Activated T-cell treated with anti-CD3 and anti-CD28 coated beads, Interleukin-2, amount 50 U/mL, for 72 hours (primary cell): ENCODE results near the gene CPA5. TPM values are rescaled to one million over a fixed set of nuclear protein-coding genes. Genes with fewer than 3 reads are reported as not detected.
"Not testable (repeated sequence)": the region's sequence is repeated elsewhere in the genome, so short reads cannot be mapped to it uniquely, and the experiment has no call there.

Experiments used
- ATAC-seq, 2 donors: fragments of 150-1000 bp; cut with Tn5 transposase; replicated peaks in 1 of 2; 2 replicates each; pipeline ENCODE4 v1.10.0; 2021; ENCODE audit warnings: moderate library complexity in 2 of 2, mild to moderate bottlenecking in 1 of 2
- DNase-seq, 2 donors: peaks; one replicate each; pipeline ENCODE4 v3.0.0; 2021 to 2022; ENCODE audit warnings: mixed read lengths in 1 of 2
- H3K27ac Mint-ChIP-seq: one replicate; pipeline ENCODE4 v1.8.0; 2022; ENCODE audit warnings: mild to moderate bottlenecking, moderate library complexity, mixed read lengths
- H3K27me3 Mint-ChIP-seq: one replicate; pipeline ENCODE4 v1.8.0; 2022; ENCODE audit warnings: low read depth, mixed read lengths
- H3K36me3 Mint-ChIP-seq, 2 donors: one replicate each; pipeline ENCODE4 v1.8.0; 2022; ENCODE audit warnings: mixed read lengths in 2 of 2, mild to moderate bottlenecking in 1 of 2; ENCODE audit not compliant: insufficient read depth in 2 of 2
- H3K4me1 Mint-ChIP-seq: one replicate; pipeline ENCODE4 v1.8.0; 2022; ENCODE audit warnings: low read depth, mixed read lengths
- H3K4me3 Mint-ChIP-seq, 2 donors: one replicate each; pipeline ENCODE4 v1.8.0; 2022; ENCODE audit warnings: mild to moderate bottlenecking in 2 of 2, mixed read lengths in 2 of 2, moderate library complexity in 2 of 2
- H3K9me3 Mint-ChIP-seq, 2 donors: one replicate each; pipeline ENCODE4 v1.8.0; 2022; ENCODE audit warnings: mixed read lengths in 2 of 2
- total RNA-seq, 2 donors: library from RNA; stranded (reverse); gene quantifications; one replicate each; pipeline ENCODE4 v1.2.3, GENCODE V29; 2022

CPA5 gene
- total RNA-seq, 2 donors from 2014 or later, result 4.4 to 5.9 TPM

- Mint-ChIP-seq H3K27ac (no peak overlapping the region), H3K9me3 (no peaks in the 10 kb centered on the region), H3K4me3 (peak overlapping the region; percentile 56 to 66), H3K4me1 (peaks cover 58% of the 10 kb centered on the region), H3K27me3 (no peaks in the 10 kb centered on the region), H3K36me3 (peaks cover 0 to 5% of the 10 kb centered on the region in 2 donors)
- DNase-seq (no peak), ATAC-seq (no peak)
These were observed 21.9 kb downstream of the CPA5 start for GRCh38 chr7:130366564-130366963.

GRCh38 chr7:130367088-130367755 lies 22.6 kb downstream of the CPA5 start:
- Mint-ChIP-seq H3K27me3 (no peaks in the 10 kb centered on the region), H3K9me3 (no peaks in the 10 kb centered on the region), H3K27ac (peak overlapping the region; percentile 17), H3K36me3 (peaks cover 0 to 5% of the 10 kb centered on the region in 2 donors), H3K4me1 (peaks cover 58% of the 10 kb centered on the region), H3K4me3 (peak overlapping the region; percentile 56 to 66)
- ATAC-seq, result no peak
- peak in 1 of 2 donors; percentile 20 for DNase-seq

- H3K36me3 Mint-ChIP-seq, result peaks cover 0 to 5% of the 10 kb centered on the region in 2 donors
- H3K4me1 Mint-ChIP-seq, result peaks cover 57% of the 10 kb centered on the region
- ATAC-seq (no peak), DNase-seq (no peak)
- peak overlapping the region in 1 of 2 donors; percentile 56 for H3K4me3 Mint-ChIP-seq
- H3K27me3 Mint-ChIP-seq, result no peaks in the 10 kb centered on the region
- no peak overlapping the region for H3K27ac Mint-ChIP-seq
- H3K9me3 Mint-ChIP-seq, result no peaks in the 10 kb centered on the region
These were observed 23.5 kb downstream of the CPA5 start for GRCh38 chr7:130367836-130368746.

DNA sequence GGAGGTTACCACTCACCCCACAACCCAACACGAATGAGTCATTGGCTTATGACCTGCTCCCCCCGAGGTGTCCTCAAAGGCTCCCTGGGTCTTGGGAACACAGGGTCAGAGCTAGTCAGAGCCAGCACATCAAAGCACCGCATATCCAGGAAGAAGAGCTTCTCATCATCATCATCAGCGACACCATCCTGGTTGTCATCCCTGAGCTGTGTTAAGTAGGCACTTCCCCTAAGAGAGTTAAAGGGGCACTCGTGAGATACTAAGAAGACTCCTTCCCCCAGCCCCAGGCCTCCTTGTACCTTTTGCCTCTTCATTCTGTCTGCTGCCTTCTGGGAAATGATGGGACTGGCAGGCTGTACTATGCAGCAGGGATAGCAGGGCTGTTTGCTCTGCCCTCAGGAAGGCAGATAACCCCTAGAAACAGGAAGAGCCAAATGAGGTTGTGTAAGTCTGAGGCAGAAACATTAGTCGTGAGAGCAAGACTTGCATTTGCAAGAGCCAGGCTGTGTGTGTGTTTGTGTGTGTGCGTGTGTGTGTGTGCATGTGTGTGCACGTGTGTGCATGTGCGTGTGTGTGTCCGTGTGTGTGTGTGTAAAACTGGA lies 24.6 kb downstream of the CPA5 start:
- peaks cover 46% of the 10 kb centered on the region for H3K4me1 Mint-ChIP-seq
- H3K27me3 Mint-ChIP-seq, result no peaks in the 10 kb centered on the region
- DNase-seq, result peak in 1 of 2 donors; percentile 12
- H3K27ac Mint-ChIP-seq, result peak overlapping the region; percentile 60
- H3K36me3 Mint-ChIP-seq, result peaks cover 0 to 5% of the 10 kb centered on the region in 2 donors
- no peaks in the 10 kb centered on the region for H3K9me3 Mint-ChIP-seq
- ATAC-seq, result peak; percentile 33 to 49
- peak overlapping the region; percentile 46 to 55 for H3K4me3 Mint-ChIP-seq

GRCh38 chr7:130369831-130370550 lies 25.4 kb downstream of the CPA5 start:
- H3K36me3 Mint-ChIP-seq, result peaks cover 0 to 5% of the 10 kb centered on the region in 2 donors

DNA sequence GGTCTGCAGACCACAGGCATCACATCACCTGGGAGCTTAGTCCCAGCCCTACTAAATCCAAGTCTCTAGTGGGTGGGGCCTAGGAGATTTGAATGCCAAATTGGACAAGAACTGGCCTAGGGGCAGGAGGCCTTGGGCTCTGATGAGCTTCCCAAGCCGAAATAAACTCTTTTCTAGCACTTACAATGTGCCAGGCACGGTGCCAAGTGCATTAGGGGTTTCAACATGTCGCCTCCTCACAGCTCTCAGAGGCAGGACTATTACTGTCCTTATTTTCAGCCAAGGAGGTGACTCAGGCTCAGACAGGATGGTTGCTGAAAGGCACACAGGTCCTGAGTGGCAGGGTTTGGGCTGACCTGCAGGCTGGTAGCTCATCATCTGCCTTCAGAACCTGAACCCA lies 26.4 kb downstream of the CPA5 start:
- ATAC-seq, result no peak

More at GRCh38 chr7:130369831-130370550, 25.4 kb downstream of the CPA5 start:
- DNase-seq (no peak), ATAC-seq (no peak)
- Mint-ChIP-seq H3K27me3 (no peaks in the 10 kb centered on the region), H3K9me3 (no peaks in the 10 kb centered on the region), H3K4me3 (no peak overlapping the region), H3K27ac (no peak overlapping the region), H3K4me1 (peaks cover 44% of the 10 kb centered on the region)

DNA sequence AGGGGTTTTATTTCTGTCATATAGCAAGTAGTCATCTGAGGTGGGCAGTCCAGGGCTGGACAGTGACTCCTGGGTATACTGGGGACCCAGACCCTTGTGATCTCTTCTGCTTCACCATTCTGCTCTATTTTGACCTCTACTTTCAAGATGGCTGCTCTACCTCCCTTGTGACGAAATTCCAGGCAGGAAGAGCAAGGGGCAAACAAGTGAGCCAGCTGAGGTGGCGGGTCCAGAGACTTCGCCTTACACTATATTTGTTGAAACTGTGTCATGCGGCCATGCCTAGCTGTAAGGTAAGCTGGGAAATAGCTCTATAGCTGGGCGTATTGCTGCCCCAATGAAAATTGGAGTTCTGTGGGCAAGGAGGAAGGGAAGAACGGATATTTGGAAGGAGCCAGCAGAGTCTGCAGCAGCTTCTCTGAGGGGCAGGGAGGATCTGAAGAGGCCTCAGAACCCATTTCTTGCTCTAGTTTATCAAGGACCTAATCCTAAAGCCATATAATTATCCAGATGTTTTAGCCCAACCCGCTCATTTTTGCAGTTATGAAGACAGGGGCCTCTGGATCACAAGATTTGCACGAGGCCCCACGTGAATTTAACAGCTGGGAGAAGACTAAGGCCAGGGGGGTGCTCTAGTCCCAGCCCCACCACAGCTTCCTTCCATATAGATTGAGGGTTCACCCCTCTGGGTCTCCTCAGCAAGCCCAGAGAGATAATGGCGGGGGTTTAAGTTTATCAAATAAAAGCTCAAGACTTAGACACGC lies 28.0 kb downstream of the CPA5 start:
- Mint-ChIP-seq H3K4me1 (peaks cover 18% of the 10 kb centered on the region), H3K27me3 (no peaks in the 10 kb centered on the region), H3K36me3 (peaks cover 4 to 6% of the 10 kb centered on the region in 2 donors), H3K27ac (no peak overlapping the region), H3K4me3 (no peak overlapping the region), H3K9me3 (peaks cover 2 to 3% of the 10 kb centered on the region in 2 donors)
- DNase-seq, result no peak
- ATAC-seq, result no peak

More for the DNA sequence above, 26.4 kb downstream of the CPA5 start:
- Mint-ChIP-seq H3K9me3 (peaks cover 0 to under 1% of the 10 kb centered on the region in 2 donors), H3K4me1 (peaks cover 33% of the 10 kb centered on the region), H3K27me3 (no peaks in the 10 kb centered on the region), H3K4me3 (no peak overlapping the region), H3K36me3 (peaks cover 0 to 5% of the 10 kb centered on the region in 2 donors), H3K27ac (no peak overlapping the region)
- DNase-seq, result no peak

- no peak overlapping the region for H3K4me3 Mint-ChIP-seq
- peaks cover 2 to 3% of the 10 kb centered on the region in 2 donors for H3K9me3 Mint-ChIP-seq
- H3K4me1 Mint-ChIP-seq, result peaks cover 6% of the 10 kb centered on the region
- ATAC-seq (no peak), DNase-seq (no peak)
- H3K27me3 Mint-ChIP-seq, result no peaks in the 10 kb centered on the region
- peaks cover 4 to 6% of the 10 kb centered on the region in 2 donors for H3K36me3 Mint-ChIP-seq
- H3K27ac Mint-ChIP-seq, result no peak overlapping the region
These were observed 29.9 kb downstream of the CPA5 start for GRCh38 chr7:130374507-130374906.

- not testable (repeated sequence) for H3K4me1 Mint-ChIP-seq, H3K27ac Mint-ChIP-seq, H3K27me3 Mint-ChIP-seq, H3K36me3 Mint-ChIP-seq, H3K9me3 Mint-ChIP-seq, H3K4me3 Mint-ChIP-seq, DNase-seq, ATAC-seq
These were observed 31.8 kb downstream of the CPA5 start for GRCh38 chr7:130376461-130376860.

GRCh38 chr7:130377178-130377577 lies 32.6 kb downstream of the CPA5 start:
- DNase-seq, result no peak
- Mint-ChIP-seq H3K27ac (no peak overlapping the region), H3K36me3 (peaks cover 4 to 6% of the 10 kb centered on the region in 2 donors), H3K9me3 (peaks cover 2 to 3% of the 10 kb centered on the region in 2 donors), H3K4me1 (no peaks in the 10 kb centered on the region), H3K4me3 (no peak overlapping the region), H3K27me3 (no peaks in the 10 kb centered on the region)
- ATAC-seq, result no peak

GRCh38 chr7:130379019-130379418 lies 34.4 kb downstream of the CPA5 start:
- peaks cover 4 to 6% of the 10 kb centered on the region in 2 donors for H3K36me3 Mint-ChIP-seq
- no peaks in the 10 kb centered on the region for H3K27me3 Mint-ChIP-seq
- peaks cover 2 to 3% of the 10 kb centered on the region in 2 donors for H3K9me3 Mint-ChIP-seq
- ATAC-seq (no peak), DNase-seq (no peak)
- no peaks in the 10 kb centered on the region for H3K4me1 Mint-ChIP-seq
- no peak overlapping the region for H3K27ac Mint-ChIP-seq
- no peak overlapping the region for H3K4me3 Mint-ChIP-seq

DNA sequence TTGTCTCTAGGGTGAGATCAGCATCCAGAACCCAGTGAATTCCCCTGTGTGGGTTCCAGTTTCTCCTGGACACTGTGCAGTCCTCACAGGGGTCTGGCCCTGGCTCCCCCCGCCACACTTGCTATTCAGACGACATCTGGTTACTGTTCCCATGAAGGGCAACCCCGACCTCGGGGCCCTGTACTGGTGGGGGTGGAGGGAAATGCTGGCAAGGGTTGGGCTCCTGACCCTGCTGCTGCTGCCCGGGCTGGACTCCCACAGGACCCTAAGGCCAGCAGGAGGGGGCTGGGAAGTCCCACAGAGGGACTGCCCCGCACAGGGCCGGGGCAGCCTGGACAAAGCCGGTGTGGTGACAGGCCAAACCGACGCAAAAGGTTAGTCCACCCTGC lies 34.9 kb downstream of the CPA5 start:
- ATAC-seq (no peak), DNase-seq (no peak)
- Mint-ChIP-seq H3K4me3 (no peak overlapping the region), H3K9me3 (peaks cover 2 to 3% of the 10 kb centered on the region in 2 donors), H3K27me3 (no peaks in the 10 kb centered on the region), H3K4me1 (no peaks in the 10 kb centered on the region), H3K27ac (no peak overlapping the region), H3K36me3 (peaks cover 4 to 6% of the 10 kb centered on the region in 2 donors)
